Measurements from ENCODE around the gene DMRTA2.

The DMRTA2 gene

GRCh38 chr1:50422946-50423669, at the start of gene DMRTA2:
TSS of gene DMRTA2 (minus strand) at chr1:50423443. CDS start at chr1:50421536, 1,907 bp downstream.
- in situ Hi-C loops (cut with MboI; ENCODE audit: low sequenced_read_pairs), result no loop called here

GRCh38 chr1:50471967-50472366, 48.7 kb upstream of the DMRTA2 start:
- in situ Hi-C loops (cut with MboI; ENCODE audit: low sequenced_read_pairs), result no loop called here

GRCh38 chr1:50462964-50463363, 39.7 kb upstream of the DMRTA2 start:
- in situ Hi-C loops (cut with MboI; ENCODE audit: low sequenced_read_pairs), result no loop called here

GRCh38 chr1:50458507-50458906, 35.3 kb upstream of the DMRTA2 start:
- in situ Hi-C loops (cut with MboI; ENCODE audit: low sequenced_read_pairs), result no loop called here

GRCh38 chr1:50454911-50455310, 31.7 kb upstream of the DMRTA2 start:
- in situ Hi-C loops (cut with MboI; ENCODE audit: low sequenced_read_pairs), result no loop called here

GRCh38 chr1:50453266-50453665, 30.0 kb upstream of the DMRTA2 start:
- in situ Hi-C loops (cut with MboI; ENCODE audit: low sequenced_read_pairs), result no loop called here

- in situ Hi-C loops (cut with MboI; ENCODE audit: low sequenced_read_pairs), result no loop called here
Measured at GRCh38 chr1:50452700-50453099, 29.5 kb upstream of the DMRTA2 start.

GRCh38 chr1:50450861-50451653, 27.8 kb upstream of the DMRTA2 start:
- in situ Hi-C loops (cut with MboI; ENCODE audit: low sequenced_read_pairs), result no loop called here

GRCh38 chr1:50447961-50448360, 24.7 kb upstream of the DMRTA2 start:
- in situ Hi-C loops (cut with MboI; ENCODE audit: low sequenced_read_pairs), result no loop called here

- in situ Hi-C loops (cut with MboI; ENCODE audit: low sequenced_read_pairs), result no loop called here
Measured at GRCh38 chr1:50441183-50441582, 17.9 kb upstream of the DMRTA2 start.

GRCh38 chr1:50438945-50439344, 15.7 kb upstream of the DMRTA2 start:
- in situ Hi-C loops (cut with MboI; ENCODE audit: low sequenced_read_pairs), result no loop called here

GRCh38 chr1:50436489-50436888, 13.2 kb upstream of the DMRTA2 start:
- in situ Hi-C loops (cut with MboI; ENCODE audit: low sequenced_read_pairs), result no loop called here

GRCh38 chr1:50430010-50430405, 6.8 kb upstream of the DMRTA2 start:
- in situ Hi-C loops (cut with MboI; ENCODE audit: low sequenced_read_pairs), result no loop called here

GRCh38 chr1:50427818-50428779, 4.9 kb upstream of the DMRTA2 start:
- in situ Hi-C loops (cut with MboI; ENCODE audit: low sequenced_read_pairs), result no loop called here

GRCh38 chr1:50427086-50427817, 4.0 kb upstream of the DMRTA2 start:
- in situ Hi-C loops (cut with MboI; ENCODE audit: low sequenced_read_pairs), result no loop called here

- in situ Hi-C loops (cut with MboI; ENCODE audit: low sequenced_read_pairs), result no loop called here
Measured at GRCh38 chr1:50426702-50427085, 3.5 kb upstream of the DMRTA2 start.

- in situ Hi-C loops (cut with MboI; ENCODE audit: low sequenced_read_pairs), result no loop called here
Measured at GRCh38 chr1:50426108-50426700, 3.0 kb upstream of the DMRTA2 start.

- in situ Hi-C loops (cut with MboI; ENCODE audit: low sequenced_read_pairs), result no loop called here
Measured at GRCh38 chr1:50425376-50426107, 2.3 kb upstream of the DMRTA2 start.

- in situ Hi-C loops (cut with MboI; ENCODE audit: low sequenced_read_pairs), result no loop called here
Measured at GRCh38 chr1:50424884-50425375, 1.7 kb upstream of the DMRTA2 start.
